H9 (cell line): Measurements from ENCODE around the gene FRAT1. TPM values are rescaled to one million over a fixed set of nuclear protein-coding genes. Genes with fewer than 3 reads are reported as not detected.

Source experiments
- DNase-seq: peaks from one replicate; pipeline ENCODE4 v3.0.0-alpha.2; 2017
- H2AFZ ChIP-seq: one replicate; pipeline ENCODE4 v1.6.1; 2013; ENCODE audit warnings: mild to moderate bottlenecking, low read length, control low read depth, moderate library complexity
- H2AK5ac ChIP-seq: 2 replicates; pipeline ENCODE4 v1.6.1; 2013; ENCODE audit warnings: low read length, control low read depth, mixed read lengths; ENCODE audit not compliant: insufficient read length
- H2BK120ac ChIP-seq: one replicate; pipeline ENCODE4 v1.6.1; 2013; ENCODE audit warnings: low read depth, mild to moderate bottlenecking, low read length, control low read depth, inconsistent platforms; ENCODE audit not compliant: poor library complexity, severe bottlenecking
- H2BK12ac ChIP-seq: 2 replicates; pipeline ENCODE4 v1.6.1; 2013; ENCODE audit warnings: low read length, control low read depth, mixed read lengths, low read depth; ENCODE audit not compliant: insufficient read length
- H2BK15ac ChIP-seq: 2 replicates; pipeline ENCODE4 v1.6.1; 2013; ENCODE audit warnings: low read depth, low read length, control low read depth
- H2BK20ac ChIP-seq: one replicate; pipeline ENCODE4 v1.6.1; 2013; ENCODE audit warnings: low read depth, mild to moderate bottlenecking, low read length, control low read depth, inconsistent platforms; ENCODE audit not compliant: poor library complexity, severe bottlenecking
- H2BK5ac ChIP-seq: 2 replicates; pipeline ENCODE4 v1.6.1; 2013; ENCODE audit warnings: low read length, control low read depth, mixed read lengths; ENCODE audit not compliant: insufficient read length
- H3K14ac ChIP-seq: 2 replicates; pipeline ENCODE4 v1.6.1; 2013; ENCODE audit warnings: low read length, control low read depth; ENCODE audit not compliant: insufficient read depth
- H3K18ac ChIP-seq: 2 replicates; pipeline ENCODE4 v1.6.1; 2013; ENCODE audit warnings: low read depth, mild to moderate bottlenecking, mixed read lengths, low read length, control low read depth; ENCODE audit not compliant: insufficient read length
- H3K23ac ChIP-seq: 2 replicates; pipeline ENCODE4 v1.6.1; 2013; ENCODE audit warnings: low read length, control low read depth, mixed read lengths, low read depth; ENCODE audit not compliant: insufficient read length
- H3K23me2 ChIP-seq: 2 replicates; pipeline ENCODE4 v1.6.1; 2013; ENCODE audit warnings: low read depth, mild to moderate bottlenecking, mixed read lengths, low read length, control low read depth; ENCODE audit not compliant: insufficient read length, poor library complexity, severe bottlenecking
- H3K27ac ChIP-seq: 2 replicates; pipeline ENCODE4 v1.5.1; 2013; ENCODE audit warnings: low read length, control low read depth, mixed read lengths, low read depth; ENCODE audit not compliant: insufficient read length
- H3K27me3 ChIP-seq: 2 replicates; pipeline ENCODE4 v1.6.1; 2013; ENCODE audit warnings: low read length, control low read depth, inconsistent platforms; ENCODE audit not compliant: insufficient read depth
- H3K4ac ChIP-seq: 2 replicates; pipeline ENCODE4 v1.6.1; 2013; ENCODE audit warnings: low read depth, mild to moderate bottlenecking, control low read depth, inconsistent platforms, low read length, moderate library complexity
- H3K4me1 ChIP-seq: 2 replicates; pipeline ENCODE4 v1.6.1; 2013; ENCODE audit warnings: low read length, control low read depth, inconsistent platforms; ENCODE audit not compliant: insufficient read depth
- H3K4me2 ChIP-seq: 2 replicates; pipeline ENCODE4 v1.6.1; 2013; ENCODE audit warnings: low read length, control low read depth, mixed read lengths; ENCODE audit not compliant: insufficient read length, insufficient read depth
- H3K56ac ChIP-seq: 2 replicates; pipeline ENCODE4 v1.6.1; 2013; ENCODE audit warnings: low read depth, mild to moderate bottlenecking, mixed read lengths, low read length, control low read depth; ENCODE audit not compliant: insufficient read length
- H3K79me1 ChIP-seq: 2 replicates; pipeline ENCODE4 v1.6.1; 2013; ENCODE audit warnings: low read depth, mild to moderate bottlenecking, moderate library complexity, low read length, control low read depth, inconsistent platforms; ENCODE audit not compliant: insufficient read depth, poor library complexity, severe bottlenecking
- H3K79me2 ChIP-seq: 2 replicates; pipeline ENCODE4 v1.6.1; 2013; ENCODE audit warnings: low read length, control low read depth, inconsistent platforms; ENCODE audit not compliant: insufficient read depth
- H3K9ac ChIP-seq: 2 replicates; pipeline ENCODE4 v1.6.1; 2013; ENCODE audit warnings: low read length, control low read depth, mixed read lengths; ENCODE audit not compliant: insufficient read length; ENCODE audit errors: extremely low read depth
- H3K9me3 ChIP-seq: one replicate; pipeline ENCODE4 v1.6.1; 2013; ENCODE audit warnings: low read depth, low read length, inconsistent platforms; ENCODE audit not compliant: control insufficient read depth
- H3T11ph ChIP-seq: one replicate; pipeline ENCODE4 v1.6.1; 2013; ENCODE audit warnings: mild to moderate bottlenecking, low read length, control low read depth, inconsistent platforms
- H4K20me1 ChIP-seq: one replicate; pipeline ENCODE4 v1.6.1; 2013; ENCODE audit not compliant: control insufficient read depth, insufficient read length, insufficient read depth
- H4K5ac ChIP-seq: 2 replicates; pipeline ENCODE4 v1.6.1; 2013; ENCODE audit warnings: low read depth, mild to moderate bottlenecking, mixed read lengths, low read length, control low read depth; ENCODE audit not compliant: insufficient read length
- H4K8ac ChIP-seq: replicated peaks from 2 replicates; pipeline ENCODE4 v1.6.1; 2013; ENCODE audit warnings: low read length, control low read depth, mixed read lengths, low read depth; ENCODE audit not compliant: insufficient read length
- H4K91ac ChIP-seq: 2 replicates; pipeline ENCODE4 v1.6.1; 2013; ENCODE audit warnings: low read depth, mild to moderate bottlenecking, moderate library complexity, mixed read lengths, low read length, control low read depth; ENCODE audit not compliant: insufficient read length
- H3K27ac Mint-ChIP-seq, 3 experiments: 2 replicates in 2 of 3; 3 replicates in 1 of 3; pipeline ENCODE4 v1.8.0; 2020 to 2021; ENCODE audit warnings: mixed read lengths in 3 of 3, mild to moderate bottlenecking in 1 of 3, moderate library complexity in 1 of 3
- H3K27me3 Mint-ChIP-seq: 2 replicates; pipeline ENCODE4 v1.8.0; 2021; ENCODE audit warnings: low read depth, mild to moderate bottlenecking, moderate library complexity, mixed read lengths
- H3K36me3 Mint-ChIP-seq, 3 experiments: 2 replicates in 2 of 3; 3 replicates in 1 of 3; pipeline ENCODE4 v1.8.0; 2020 to 2021; ENCODE audit warnings: low read depth in 3 of 3, mixed read lengths in 3 of 3; ENCODE audit not compliant: insufficient read depth in 1 of 3
- H3K4me1 Mint-ChIP-seq, 2 experiments: 2 replicates each; pipeline ENCODE4 v1.8.0; 2020; ENCODE audit warnings: mixed read lengths in 2 of 2
- H3K4me3 Mint-ChIP-seq, 2 experiments: 2 replicates in 1 of 2; 3 replicates in 1 of 2; pipeline ENCODE4 v1.8.0; 2020 to 2021; ENCODE audit warnings: mild to moderate bottlenecking in 2 of 2, mixed read lengths in 2 of 2, moderate library complexity in 1 of 2
- H3K9me3 Mint-ChIP-seq, 2 experiments: 2 replicates in 1 of 2; 3 replicates in 1 of 2; pipeline ENCODE4 v1.8.0; 2020; ENCODE audit warnings: mild to moderate bottlenecking in 2 of 2, mixed read lengths in 2 of 2, moderate library complexity in 1 of 2
- WGBS: extraction: QIAGEN DNeasy Blood & Tissue Kit; methylation state at CpG from one replicate; pipeline ENCODE4 v1.1.7; 2013; ENCODE audit warnings: missing lambda C conversion rate, low lambda C conversion rate, mixed read lengths; ENCODE audit not compliant: insufficient read length; ENCODE audit errors: extremely low coverage; 5-methylcytosine and 5-hydroxymethylcytosine counted together
- total RNA-seq: library from RNA; stranded (reverse); gene quantifications from 2 replicates; pipeline ENCODE4 v1.2.1, GENCODE V29; 2021
- TF ChIP-seq, protein P1 (sequence below): fragments of 200-600 bp; sonication (generic); conservative IDR thresholded peaks from 3 replicates; pipeline ENCODE4 v1.8.0; 2021; ENCODE audit warnings: antibody characterized with exemption, mild to moderate bottlenecking

The FRAT1 gene
- total RNA-seq, 1 experiment from 2014 or later: 7.3 TPM

DNA sequence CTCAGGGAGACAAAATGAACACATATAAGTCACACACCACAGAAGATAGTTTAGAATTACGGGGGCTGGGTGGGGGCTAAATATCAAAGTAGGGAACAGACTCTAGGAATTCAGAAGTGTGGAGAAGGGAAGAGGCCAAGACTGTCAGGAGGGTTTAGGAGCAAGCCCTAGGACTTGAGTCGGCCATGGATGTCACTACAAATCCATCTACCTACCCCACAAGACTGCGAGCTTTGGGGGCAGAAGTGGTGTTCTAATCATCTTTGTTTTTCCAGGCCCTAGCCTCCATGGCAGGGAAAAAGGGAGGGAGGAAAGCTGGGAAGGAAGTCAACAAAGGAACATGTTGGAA, 20.9 kb upstream of the FRAT1 start:
- no peak overlapping the region for H3K27ac ChIP-seq
- H3K36me3 Mint-ChIP-seq: no peaks in the 10 kb centered on the region
- H3K9me3 ChIP-seq: no peaks in the 10 kb centered on the region
- H3K56ac ChIP-seq: no peak overlapping the region
- no peaks in the 10 kb centered on the region for H3K4me1 ChIP-seq
- no peak overlapping the region for H2BK120ac ChIP-seq
- no peak overlapping the region for H3K23ac ChIP-seq
- no peak overlapping the region for H2AK5ac ChIP-seq
- no peak overlapping the region for H3K4me3 Mint-ChIP-seq
- no peak overlapping the region for H2BK5ac ChIP-seq
- no peaks in the 10 kb centered on the region for H3K79me2 ChIP-seq
- no peak overlapping the region for H4K5ac ChIP-seq
- TF ChIP-seq, protein P1, sequence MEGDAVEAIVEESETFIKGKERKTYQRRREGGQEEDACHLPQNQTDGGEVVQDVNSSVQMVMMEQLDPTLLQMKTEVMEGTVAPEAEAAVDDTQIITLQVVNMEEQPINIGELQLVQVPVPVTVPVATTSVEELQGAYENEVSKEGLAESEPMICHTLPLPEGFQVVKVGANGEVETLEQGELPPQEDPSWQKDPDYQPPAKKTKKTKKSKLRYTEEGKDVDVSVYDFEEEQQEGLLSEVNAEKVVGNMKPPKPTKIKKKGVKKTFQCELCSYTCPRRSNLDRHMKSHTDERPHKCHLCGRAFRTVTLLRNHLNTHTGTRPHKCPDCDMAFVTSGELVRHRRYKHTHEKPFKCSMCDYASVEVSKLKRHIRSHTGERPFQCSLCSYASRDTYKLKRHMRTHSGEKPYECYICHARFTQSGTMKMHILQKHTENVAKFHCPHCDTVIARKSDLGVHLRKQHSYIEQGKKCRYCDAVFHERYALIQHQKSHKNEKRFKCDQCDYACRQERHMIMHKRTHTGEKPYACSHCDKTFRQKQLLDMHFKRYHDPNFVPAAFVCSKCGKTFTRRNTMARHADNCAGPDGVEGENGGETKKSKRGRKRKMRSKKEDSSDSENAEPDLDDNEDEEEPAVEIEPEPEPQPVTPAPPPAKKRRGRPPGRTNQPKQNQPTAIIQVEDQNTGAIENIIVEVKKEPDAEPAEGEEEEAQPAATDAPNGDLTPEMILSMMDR: no peak
- no peaks in the 10 kb centered on the region; the same call in 1 of the 2 replicates for H3K27me3 Mint-ChIP-seq
- no peak for DNase-seq
- H4K91ac ChIP-seq: no peak overlapping the region
- H2BK20ac ChIP-seq: no peak overlapping the region
- WGBS: no CpG with 5 or more reads among the region's 3 CpGs
- H3K79me1 ChIP-seq: no peaks in the 10 kb centered on the region
- no peaks in the 10 kb centered on the region for H4K20me1 ChIP-seq
- H3K9me3 Mint-ChIP-seq: no peaks in the 10 kb centered on the region
- no peak overlapping the region for H3K18ac ChIP-seq
- no peak overlapping the region for H3K14ac ChIP-seq
- no peak overlapping the region for H2BK15ac ChIP-seq
- no peak overlapping the region for H3K4ac ChIP-seq
- no peak overlapping the region for H4K8ac ChIP-seq
- H3T11ph ChIP-seq: no peak overlapping the region
- H3K23me2 ChIP-seq: no peaks in the 10 kb centered on the region
- H3K27ac Mint-ChIP-seq: no peak overlapping the region; a peak in 1 of 7 replicates
- no peak overlapping the region for H3K4me2 ChIP-seq
- no peak overlapping the region for H3K9ac ChIP-seq
- H3K27me3 ChIP-seq: no peaks in the 10 kb centered on the region
- H3K4me1 Mint-ChIP-seq: peaks cover 0 to 5% of the 10 kb centered on the region in 2 experiments; a peak in 1 of 4 replicates
- H2BK12ac ChIP-seq: no peak overlapping the region
- H2AFZ ChIP-seq: no peak overlapping the region
